Activated CD4-positive, alpha-beta T cell treated with anti-CD3 and anti-CD28 coated beads for 48 hours (primary cell): ENCODE results near the gene TTC39A.
"Not testable (repeated sequence)": the region's sequence is repeated elsewhere in the genome, so short reads cannot be mapped to it uniquely, and the experiment has no call there.

ENCODE experiments used
- DNase-seq: peaks from one replicate; pipeline ENCODE4 v3.0.0-alpha.2; 2020

TTC39A gene

GRCh38 chr1:51264451-51264850 lies 65.9 kb downstream of the TTC39A start:
- no peak for DNase-seq

GRCh38 chr1:51263147-51263877 lies 67.0 kb downstream of the TTC39A start:
- DNase-seq = no peak

DNA sequence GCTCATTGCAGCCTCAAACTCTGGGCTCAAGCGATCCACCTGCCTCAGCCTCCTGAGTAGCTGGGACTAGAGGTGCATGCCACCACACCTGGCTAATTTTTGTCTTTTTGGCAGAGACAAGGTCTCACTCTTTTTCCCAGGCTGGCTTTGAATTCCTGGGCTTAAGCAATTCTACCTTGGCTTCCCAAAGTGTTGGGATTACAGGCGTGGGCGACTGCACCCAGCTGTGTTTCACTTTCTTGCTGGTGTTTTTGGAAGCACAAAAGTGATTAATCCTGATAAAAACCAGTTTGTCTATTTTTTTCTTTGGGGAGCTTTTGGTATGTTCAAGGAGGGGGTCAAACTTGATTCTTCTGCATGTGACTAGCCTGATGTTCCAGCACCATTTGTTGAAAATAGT lies 75.0 kb downstream of the TTC39A start:
- DNase-seq = no peak

DNA sequence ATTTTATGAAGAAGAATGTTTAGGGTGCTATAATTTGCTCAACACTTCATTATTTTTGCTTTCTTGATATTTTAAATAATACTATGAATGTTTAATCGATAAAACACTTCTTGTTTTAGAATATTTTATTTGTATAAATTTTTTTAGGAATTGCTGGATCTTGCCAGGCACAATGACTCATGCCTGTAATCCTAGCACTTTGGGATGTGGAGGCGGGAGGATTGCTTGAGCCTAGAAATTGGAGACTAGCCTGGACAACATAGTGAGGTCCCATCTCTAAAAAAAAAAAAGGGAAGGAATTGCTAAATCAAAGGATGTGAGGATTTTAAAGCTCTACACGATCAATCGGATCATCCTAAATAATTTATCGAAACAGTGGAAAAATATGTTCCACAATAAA lies 76.7 kb downstream of the TTC39A start:
- no peak for DNase-seq

DNA sequence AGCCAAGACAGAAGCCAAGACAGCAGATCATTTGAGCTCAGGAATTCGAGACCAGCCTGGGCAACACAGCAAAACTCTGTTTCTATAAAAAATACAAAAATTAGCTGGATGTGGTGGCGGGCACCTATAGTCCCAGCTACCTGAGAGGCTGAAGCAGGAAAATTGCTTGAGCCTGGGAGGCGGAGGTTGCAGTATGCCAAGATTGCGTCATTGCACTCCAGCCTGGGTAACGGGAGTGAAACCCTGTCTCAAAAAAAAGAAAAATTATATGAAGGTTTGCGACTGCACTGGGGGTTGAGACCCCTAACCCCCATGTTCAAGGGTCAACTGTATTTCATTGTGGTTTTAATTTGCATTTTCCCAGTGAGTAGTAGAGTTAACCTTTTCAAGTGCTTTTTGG lies 78.0 kb downstream of the TTC39A start:
- DNase-seq = no peak

GRCh38 chr1:51251165-51251564 lies 79.2 kb downstream of the TTC39A start:
- not testable (repeated sequence) for DNase-seq

GRCh38 chr1:51250729-51251128 lies 79.6 kb downstream of the TTC39A start:
- DNase-seq = not testable (repeated sequence)

DNA sequence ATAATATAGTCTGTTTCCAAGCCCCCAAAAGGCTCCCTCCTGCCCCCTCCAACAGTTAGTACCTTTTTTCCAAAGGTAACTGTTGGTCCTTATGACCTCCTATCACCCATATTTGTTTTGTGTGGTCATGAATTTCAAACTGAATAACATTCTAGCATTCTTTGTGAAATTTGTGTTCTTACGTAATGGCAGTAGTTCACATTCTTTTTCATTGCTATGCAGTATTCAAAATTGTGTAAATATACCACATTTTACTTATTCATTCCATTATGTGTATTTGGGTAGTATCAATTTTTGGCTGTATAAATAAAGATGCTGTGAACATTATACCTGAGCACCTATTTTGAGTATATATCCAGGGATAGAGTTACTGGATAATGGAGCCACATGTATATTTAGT lies 80.9 kb downstream of the TTC39A start:
- no peak for DNase-seq

- no peak for DNase-seq
Observed at GRCh38 chr1:51247499-51247898, 82.9 kb downstream of the TTC39A start.

GRCh38 chr1:51247022-51247421 lies 83.3 kb downstream of the TTC39A start:
- DNase-seq = no peak

DNA sequence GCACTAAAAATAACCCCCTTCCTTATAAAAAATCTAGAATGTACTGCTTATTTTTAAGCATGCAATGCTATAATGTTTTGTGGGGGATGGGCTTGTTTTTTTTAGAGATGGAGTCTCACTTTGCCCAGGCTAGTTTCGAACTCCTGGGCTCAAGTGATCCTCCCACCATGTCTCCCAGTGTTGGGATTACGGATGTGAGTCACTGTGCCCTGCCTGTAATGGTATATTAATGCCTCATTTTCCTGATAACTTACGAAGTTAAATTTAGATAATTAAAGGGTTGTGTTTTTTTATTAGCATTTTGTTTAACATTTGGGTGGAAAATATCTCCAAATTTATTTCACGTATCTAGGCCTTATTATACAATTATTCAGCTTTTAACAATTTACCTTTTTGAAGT lies 87.8 kb downstream of the TTC39A start:
- DNase-seq = no peak

DNA sequence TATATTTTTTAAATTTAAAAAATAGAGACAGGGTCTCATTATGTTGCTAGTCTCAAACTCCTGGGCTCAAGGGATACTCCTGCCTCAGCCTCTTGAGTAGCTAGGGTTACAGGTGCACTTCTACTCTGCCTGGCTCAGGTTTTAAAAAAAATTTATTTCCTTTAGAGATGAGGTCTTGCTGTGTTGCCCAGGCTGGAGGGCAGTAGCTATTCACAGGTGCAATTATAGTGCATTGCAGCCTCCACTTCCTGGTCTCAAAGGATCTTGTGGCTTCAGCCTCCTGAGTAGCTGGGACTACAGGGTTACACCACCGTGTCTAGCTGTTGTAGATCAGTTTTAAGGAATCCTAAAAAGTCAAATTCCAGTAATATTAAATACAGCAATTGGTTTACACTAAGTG lies 89.2 kb downstream of the TTC39A start:
- no peak for DNase-seq

GRCh38 chr1:51240084-51240483 lies 90.3 kb downstream of the TTC39A start:
- DNase-seq = no peak

DNA sequence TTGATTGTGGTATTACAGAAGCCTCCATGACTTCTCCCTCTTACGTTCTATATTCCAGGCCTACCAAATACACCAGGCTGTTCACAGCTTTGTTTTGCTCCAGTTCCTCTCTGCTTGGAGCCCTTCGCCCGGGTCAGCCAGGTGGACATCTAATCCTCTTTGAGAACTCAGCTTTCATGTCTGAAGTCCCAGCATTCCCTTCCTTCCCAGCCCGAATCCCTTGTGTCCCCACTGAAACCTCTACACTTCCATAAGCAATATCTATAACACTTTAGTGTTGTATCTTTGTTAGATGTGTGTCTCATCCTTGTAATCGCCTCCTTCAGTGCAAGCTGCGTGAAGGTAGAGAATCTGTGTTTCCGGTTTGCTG lies 92.3 kb downstream of the TTC39A start:
- DNase-seq = no peak

- DNase-seq = no peak
Observed at GRCh38 chr1:51237351-51238033, 92.9 kb downstream of the TTC39A start.
